Lung microvascular endothelial cell (primary cell): ENCODE data around the gene FAM114A2. TPM values are rescaled to one million over a fixed set of nuclear protein-coding genes. Genes with fewer than 3 reads are reported as not detected.
"Not testable (repeated sequence)": the region's sequence is repeated elsewhere in the genome, so short reads cannot be mapped to it uniquely, and the experiment has no call there.

Experiments used
- DNase-seq, 2 donors: peaks; one replicate each; pipeline versions ENCODE4 v3.0.0 to v3.0.0-alpha.2; 2010; ENCODE audit warnings: low read depth in 2 of 2
- total RNA-seq: library from RNA; depleted of rRNA; stranded (reverse); fragments of >200 nt; gene quantifications from 2 replicates; pipeline ENCODE4 v1.2.1, GENCODE V29; 2014

Gene FAM114A2
- total RNA-seq, 1 donor from 2014 or later = 27.4 TPM

- DNase-seq = no peak
These were observed 10.9 kb upstream of the FAM114A2 start for GRCh38 chr5:154049636-154050035.

GRCh38 chr5:154047324-154047723 is 8.6 kb upstream of the FAM114A2 start:
- no peak for DNase-seq

GRCh38 chr5:154046486-154046885 is 7.8 kb upstream of the FAM114A2 start:
- no peak for DNase-seq

- no peak for DNase-seq
These were observed 5.9 kb upstream of the FAM114A2 start for GRCh38 chr5:154044581-154044980.

GRCh38 chr5:154044099-154044498 is 5.4 kb upstream of the FAM114A2 start:
- no peak for DNase-seq

- peak; percentile 63 to 84 for DNase-seq
These were observed 4.1 kb upstream of the FAM114A2 start for GRCh38 chr5:154042766-154043165.

- no peak for DNase-seq
These were observed 734 bp upstream of the FAM114A2 start for GRCh38 chr5:154039458-154039829.

GRCh38 chr5:154038261-154038706 is 426 bp downstream of the FAM114A2 start:
- DNase-seq = peak; percentile 69 to 80

- DNase-seq = no peak
These were observed 3.8 kb downstream of the FAM114A2 start for GRCh38 chr5:154034944-154035343.

GRCh38 chr5:154031937-154032489 is 6.7 kb downstream of the FAM114A2 start:
- DNase-seq = no peak

- no peak for DNase-seq
These were observed 12.8 kb downstream of the FAM114A2 start for GRCh38 chr5:154025951-154026350.

GRCh38 chr5:154018919-154019318 is 19.8 kb downstream of the FAM114A2 start:
- DNase-seq = not testable (repeated sequence)

GRCh38 chr5:154015071-154015693 is 23.5 kb downstream of the FAM114A2 start:
- DNase-seq = peak in 1 of 2 donors; percentile 83

- no peak for DNase-seq
These were observed 28.1 kb downstream of the FAM114A2 start for GRCh38 chr5:154010660-154011059.

GRCh38 chr5:154005648-154006047 is 33.1 kb downstream of the FAM114A2 start:
- no peak for DNase-seq

GRCh38 chr5:154002511-154003020 is 36.1 kb downstream of the FAM114A2 start:
- no peak for DNase-seq

- DNase-seq = peak; percentile 96 to 97
These were observed 36.6 kb downstream of the FAM114A2 start for GRCh38 chr5:154002093-154002492.

- DNase-seq = no peak
These were observed 38.0 kb downstream of the FAM114A2 start for GRCh38 chr5:154000703-154001102.

GRCh38 chr5:153999995-154000394 is 38.7 kb downstream of the FAM114A2 start:
- no peak for DNase-seq

GRCh38 chr5:153998768-153999167 is 39.9 kb downstream of the FAM114A2 start:
- DNase-seq = no peak

- peak in 1 of 2 donors; percentile 48 for DNase-seq
These were observed 40.7 kb downstream of the FAM114A2 start for GRCh38 chr5:153998010-153998409.

- DNase-seq = no peak
These were observed 47.5 kb downstream of the FAM114A2 start for GRCh38 chr5:153991168-153991567.

GRCh38 chr5:153988510-153988909 is 50.2 kb downstream of the FAM114A2 start:
- DNase-seq = no peak
